GM23248 (cell line): Measurements from ENCODE around the gene ASB2.

Source experiments
- EZH2 ChIP-seq: fragments of 200-600 bp; sonication (generic); IDR thresholded peaks from 2 replicates; pipeline ENCODE4 v1.6.1; 2018; ENCODE audit warnings: antibody characterized with exemption, mild to moderate bottlenecking; ENCODE audit not compliant: insufficient read depth, poor library complexity, severe bottlenecking
- EZH2phosphoT487 ChIP-seq: fragments of 200-600 bp; sonication (generic); IDR thresholded peaks from 2 replicates; pipeline ENCODE4 v1.6.1; 2018; ENCODE audit warnings: antibody characterized with exemption, moderate library complexity, mild to moderate bottlenecking, low read depth; ENCODE audit not compliant: insufficient read depth

DNA sequence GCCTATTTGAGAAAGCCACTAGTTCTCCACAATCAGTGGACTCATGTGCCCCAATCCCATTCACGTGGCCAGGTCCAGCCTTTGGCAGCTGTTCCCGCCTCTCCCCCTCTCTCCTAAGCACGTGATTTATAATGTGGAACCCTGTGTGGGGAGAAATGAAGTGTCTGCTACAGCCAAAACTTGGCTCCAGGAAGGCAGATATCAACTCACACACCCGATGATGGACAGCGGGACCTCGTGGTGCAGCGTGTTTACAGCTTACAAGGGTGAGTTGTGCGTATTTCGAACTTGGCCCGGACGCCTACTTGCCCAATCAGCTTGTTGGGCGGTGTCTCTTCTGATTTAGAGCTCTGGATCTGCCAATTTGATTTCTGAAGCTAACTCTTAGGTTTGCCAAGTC lies 87.4 kb downstream of the ASB2 start:
- TF ChIP-seq EZH2phosphoT487 (no peak), EZH2 (no peak)
